Ishikawa (cell line): ENCODE results near the gene DDX11.

Experiments
- CEBPB ChIP-seq: IDR thresholded peaks from 2 replicates; pipeline ENCODE4 v1.6.1; 2012
- CREB1 ChIP-seq: IDR thresholded peaks from 2 replicates; pipeline ENCODE4 v1.6.1; 2012; ENCODE audit warnings: low read depth
- EGR1 ChIP-seq: IDR thresholded peaks from 2 replicates; pipeline ENCODE4 v1.6.1; 2012
- EP300 ChIP-seq: IDR thresholded peaks from 2 replicates; pipeline ENCODE4 v1.6.1; 2012; ENCODE audit warnings: borderline replicate concordance
- FOXM1 ChIP-seq: IDR thresholded peaks from 2 replicates; pipeline ENCODE4 v1.6.1; 2012; ENCODE audit warnings: low read depth, borderline replicate concordance
- NFIC ChIP-seq: IDR thresholded peaks from 2 replicates; pipeline ENCODE4 v1.6.1; 2012
- RAD21 ChIP-seq: IDR thresholded peaks from 2 replicates; pipeline ENCODE4 v1.6.1; 2012; ENCODE audit warnings: low read depth
- TAF1 ChIP-seq: IDR thresholded peaks from 2 replicates; pipeline ENCODE4 v1.6.1; 2012; ENCODE audit warnings: low read depth, mild to moderate bottlenecking
- TCF12 ChIP-seq: IDR thresholded peaks from 2 replicates; pipeline ENCODE4 v1.6.1; 2012; ENCODE audit warnings: low read depth
- YY1 ChIP-seq: IDR thresholded peaks from 2 replicates; pipeline ENCODE4 v1.6.1; 2012; ENCODE audit warnings: low read depth
- ZBTB7A ChIP-seq: IDR thresholded peaks from 2 replicates; pipeline ENCODE4 v1.6.1; 2012; ENCODE audit warnings: low read depth
- TF ChIP-seq, protein P1 (sequence below): IDR thresholded peaks from 2 replicates; pipeline ENCODE4 v1.6.1; 2012; ENCODE audit warnings: low read depth, mild to moderate bottlenecking
- TF ChIP-seq, protein P2 (sequence below): IDR thresholded peaks from 2 replicates; pipeline ENCODE4 v1.6.1; 2012
- TF ChIP-seq, protein P3 (sequence below): IDR thresholded peaks from 2 replicates; pipeline ENCODE4 v1.6.1; 2012

DNA sequence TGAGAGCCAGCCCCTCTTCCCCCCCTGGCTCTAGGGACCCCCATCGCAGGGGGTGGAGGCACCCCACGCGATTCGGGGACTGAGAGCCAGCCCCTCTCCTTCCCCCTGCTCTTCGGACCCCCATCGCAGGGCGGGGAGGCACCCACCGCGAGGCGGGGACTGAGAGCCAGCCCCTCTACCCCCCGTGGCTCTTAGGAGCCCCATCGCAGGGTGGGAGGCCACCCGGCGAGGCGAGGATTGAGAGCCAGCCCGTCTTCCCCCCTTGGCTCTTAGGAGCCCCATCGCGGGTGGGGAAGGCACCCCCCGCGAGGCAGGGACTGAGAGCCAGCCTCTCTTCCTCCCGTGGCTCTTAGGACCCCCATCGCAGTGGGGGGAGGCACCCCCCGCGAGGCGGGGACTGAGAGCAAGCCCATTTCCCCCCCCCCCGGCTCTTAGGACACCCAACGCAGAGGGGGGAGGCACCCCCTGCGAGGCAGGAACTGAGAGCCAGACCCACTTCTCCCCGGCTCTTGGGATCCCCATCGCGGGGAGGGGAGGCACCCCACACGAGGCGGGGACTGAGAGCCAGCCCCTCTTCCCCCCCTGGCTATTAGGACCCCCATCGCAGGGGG is 45.6 kb downstream of the DDX11 start:
- TF ChIP-seq TCF12 (no peak), CEBPB (no peak), EP300 (no peak), FOXM1 (no peak), NFIC (no peak), TAF1 (no peak), CREB1 (no peak), YY1 (no peak), ZBTB7A (peak; percentile 73; the same call in 1 of the 2 replicates), RAD21 (no peak), EGR1 (no peak)
- TF ChIP-seq, protein P1, sequence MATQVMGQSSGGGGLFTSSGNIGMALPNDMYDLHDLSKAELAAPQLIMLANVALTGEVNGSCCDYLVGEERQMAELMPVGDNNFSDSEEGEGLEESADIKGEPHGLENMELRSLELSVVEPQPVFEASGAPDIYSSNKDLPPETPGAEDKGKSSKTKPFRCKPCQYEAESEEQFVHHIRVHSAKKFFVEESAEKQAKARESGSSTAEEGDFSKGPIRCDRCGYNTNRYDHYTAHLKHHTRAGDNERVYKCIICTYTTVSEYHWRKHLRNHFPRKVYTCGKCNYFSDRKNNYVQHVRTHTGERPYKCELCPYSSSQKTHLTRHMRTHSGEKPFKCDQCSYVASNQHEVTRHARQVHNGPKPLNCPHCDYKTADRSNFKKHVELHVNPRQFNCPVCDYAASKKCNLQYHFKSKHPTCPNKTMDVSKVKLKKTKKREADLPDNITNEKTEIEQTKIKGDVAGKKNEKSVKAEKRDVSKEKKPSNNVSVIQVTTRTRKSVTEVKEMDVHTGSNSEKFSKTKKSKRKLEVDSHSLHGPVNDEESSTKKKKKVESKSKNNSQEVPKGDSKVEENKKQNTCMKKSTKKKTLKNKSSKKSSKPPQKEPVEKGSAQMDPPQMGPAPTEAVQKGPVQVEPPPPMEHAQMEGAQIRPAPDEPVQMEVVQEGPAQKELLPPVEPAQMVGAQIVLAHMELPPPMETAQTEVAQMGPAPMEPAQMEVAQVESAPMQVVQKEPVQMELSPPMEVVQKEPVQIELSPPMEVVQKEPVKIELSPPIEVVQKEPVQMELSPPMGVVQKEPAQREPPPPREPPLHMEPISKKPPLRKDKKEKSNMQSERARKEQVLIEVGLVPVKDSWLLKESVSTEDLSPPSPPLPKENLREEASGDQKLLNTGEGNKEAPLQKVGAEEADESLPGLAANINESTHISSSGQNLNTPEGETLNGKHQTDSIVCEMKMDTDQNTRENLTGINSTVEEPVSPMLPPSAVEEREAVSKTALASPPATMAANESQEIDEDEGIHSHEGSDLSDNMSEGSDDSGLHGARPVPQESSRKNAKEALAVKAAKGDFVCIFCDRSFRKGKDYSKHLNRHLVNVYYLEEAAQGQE, result no peak
- TF ChIP-seq, protein P2, sequence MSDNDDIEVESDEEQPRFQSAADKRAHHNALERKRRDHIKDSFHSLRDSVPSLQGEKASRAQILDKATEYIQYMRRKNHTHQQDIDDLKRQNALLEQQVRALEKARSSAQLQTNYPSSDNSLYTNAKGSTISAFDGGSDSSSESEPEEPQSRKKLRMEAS, result no peak
- TF ChIP-seq, protein P3, sequence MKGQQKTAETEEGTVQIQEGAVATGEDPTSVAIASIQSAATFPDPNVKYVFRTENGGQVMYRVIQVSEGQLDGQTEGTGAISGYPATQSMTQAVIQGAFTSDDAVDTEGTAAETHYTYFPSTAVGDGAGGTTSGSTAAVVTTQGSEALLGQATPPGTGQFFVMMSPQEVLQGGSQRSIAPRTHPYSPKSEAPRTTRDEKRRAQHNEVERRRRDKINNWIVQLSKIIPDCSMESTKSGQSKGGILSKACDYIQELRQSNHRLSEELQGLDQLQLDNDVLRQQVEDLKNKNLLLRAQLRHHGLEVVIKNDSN, result no peak
